ENCODE measurements around the gene ICE2.

DNA sequence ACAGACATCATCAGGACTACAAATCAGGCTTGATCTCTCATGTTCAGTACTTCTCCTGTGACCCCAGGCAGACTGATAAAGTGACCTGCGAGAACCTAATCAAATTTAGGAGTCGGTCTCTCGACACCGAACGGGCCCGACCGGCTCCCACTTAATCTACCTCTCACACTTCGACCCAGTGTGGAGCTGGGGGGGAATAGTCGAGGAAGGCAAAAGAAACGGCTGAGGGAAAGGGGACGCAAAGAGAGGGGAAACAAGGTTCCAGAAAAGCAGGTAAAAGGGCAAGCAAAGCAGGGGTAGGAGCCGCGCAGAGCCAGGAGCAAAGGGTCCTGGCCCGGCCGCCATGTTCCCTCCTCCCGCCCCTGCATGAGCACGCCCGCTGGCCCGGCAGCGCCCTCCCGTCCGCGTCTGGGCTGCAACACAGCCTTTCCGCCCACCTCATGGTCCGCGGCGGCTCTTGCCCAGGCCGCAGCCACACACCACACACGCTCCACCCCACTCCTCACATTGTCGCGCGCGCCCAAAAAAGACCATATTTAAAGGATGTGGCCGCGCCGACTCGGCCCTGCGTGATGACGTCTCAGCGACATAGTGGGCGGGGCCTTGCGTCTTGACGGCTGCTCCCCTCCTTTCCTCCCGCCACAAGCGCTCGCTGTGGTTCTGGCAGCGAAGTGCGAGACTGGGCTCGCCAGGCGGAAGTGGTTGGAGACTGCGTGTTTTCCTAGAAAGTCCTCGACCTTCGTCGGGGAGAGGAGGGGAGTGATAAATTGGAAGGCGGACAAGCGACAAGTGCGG is at the start of gene ICE2:
- TF ChIP-seq EZH2 (IDR thresholded peaks at IDR 0.05; ENCODE audit: borderline replicate concordance, low read length): no peak
- TF ChIP-seq CTCF (conservative IDR thresholded peaks at IDR 0.05 in 1 of 2, IDR thresholded peaks at IDR 0.05 in 1 of 2; ENCODE audit: extremely low read depth in 1 of 2, insufficient read depth in 1 of 2, low read depth in 1 of 2, low read length in 2 of 2): no peak

Measured in mammary epithelial cell (primary cell).